ENCODE data around the gene IFI27L1.

The IFI27L1 gene

GRCh38 chr14:94093418-94093817 is 12.3 kb downstream of the IFI27L1 start:
- no peak for FAIRE-seq
- TF ChIP-seq POU2F2 (IDR thresholded peaks at IDR 0.05; ENCODE audit: low read depth, low read length) (no peak), PAX5 (IDR thresholded peaks at IDR 0.05; ENCODE audit: insufficient read depth, low read length, severe bottlenecking) (no peak), POLR2AphosphoS5 (IDR thresholded peaks at IDR 0.05; ENCODE audit: low read depth, low read length) (no peak), POLR2A (IDR thresholded peaks at IDR 0.05; ENCODE audit: low read depth, low read length) (no peak), TAF1 (IDR thresholded peaks at IDR 0.05; ENCODE audit: low read depth, low read length) (no peak), SPI1 (IDR thresholded peaks at IDR 0.05; ENCODE audit: low read depth, low read length) (no peak)

GRCh38 chr14:94097091-94097490 is 16.0 kb downstream of the IFI27L1 start:
- FAIRE-seq (no peak), DNase-seq (ENCODE audit: insufficient read length, low spot score) (no peak)

More at GRCh38 chr14:94093418-94093817, 12.3 kb downstream of the IFI27L1 start:
- DNase-seq (ENCODE audit: insufficient read length, low spot score), result no peak

GRCh38 chr14:94098326-94098992 is 17.3 kb downstream of the IFI27L1 start:
- DNase-seq (ENCODE audit: insufficient read length, low spot score) (no peak), FAIRE-seq (no peak)
- no peak for TF ChIP-seq POU2F2 (IDR thresholded peaks at IDR 0.05; ENCODE audit: low read depth, low read length)
- TF ChIP-seq POLR2A (IDR thresholded peaks at IDR 0.05; ENCODE audit: low read depth, low read length), result no peak
- TF ChIP-seq PAX5 (IDR thresholded peaks at IDR 0.05; ENCODE audit: insufficient read depth, low read length, severe bottlenecking), result no peak
- no peak for TF ChIP-seq SPI1 (IDR thresholded peaks at IDR 0.05; ENCODE audit: low read depth, low read length)
- TF ChIP-seq POLR2AphosphoS5 (IDR thresholded peaks at IDR 0.05; ENCODE audit: low read depth, low read length), result no peak
- no peak for TF ChIP-seq TAF1 (IDR thresholded peaks at IDR 0.05; ENCODE audit: low read depth, low read length)

More at GRCh38 chr14:94097091-94097490, 16.0 kb downstream of the IFI27L1 start:
- TF ChIP-seq POU2F2 (IDR thresholded peaks at IDR 0.05; ENCODE audit: low read depth, low read length) (no peak), POLR2A (IDR thresholded peaks at IDR 0.05; ENCODE audit: low read depth, low read length) (no peak), TAF1 (IDR thresholded peaks at IDR 0.05; ENCODE audit: low read depth, low read length) (no peak), POLR2AphosphoS5 (IDR thresholded peaks at IDR 0.05; ENCODE audit: low read depth, low read length) (no peak), PAX5 (IDR thresholded peaks at IDR 0.05; ENCODE audit: insufficient read depth, low read length, severe bottlenecking) (no peak), SPI1 (IDR thresholded peaks at IDR 0.05; ENCODE audit: low read depth, low read length) (no peak)

GRCh38 chr14:94099006-94099405 is 17.9 kb downstream of the IFI27L1 start:
- FAIRE-seq (no peak), DNase-seq (ENCODE audit: insufficient read length, low spot score) (no peak)
- TF ChIP-seq TAF1 (IDR thresholded peaks at IDR 0.05; ENCODE audit: low read depth, low read length), result no peak
- TF ChIP-seq POU2F2 (IDR thresholded peaks at IDR 0.05; ENCODE audit: low read depth, low read length), result no peak
- no peak for TF ChIP-seq POLR2A (IDR thresholded peaks at IDR 0.05; ENCODE audit: low read depth, low read length)
- no peak for TF ChIP-seq PAX5 (IDR thresholded peaks at IDR 0.05; ENCODE audit: insufficient read depth, low read length, severe bottlenecking)

GRCh38 chr14:94100847-94101246 is 19.7 kb downstream of the IFI27L1 start:
- TF ChIP-seq PAX5 (IDR thresholded peaks at IDR 0.05; ENCODE audit: insufficient read depth, low read length, severe bottlenecking) (no peak), TAF1 (IDR thresholded peaks at IDR 0.05; ENCODE audit: low read depth, low read length) (no peak), POLR2A (IDR thresholded peaks at IDR 0.05; ENCODE audit: low read depth, low read length) (no peak), POU2F2 (IDR thresholded peaks at IDR 0.05; ENCODE audit: low read depth, low read length) (no peak), POLR2AphosphoS5 (IDR thresholded peaks at IDR 0.05; ENCODE audit: low read depth, low read length) (no peak), SPI1 (IDR thresholded peaks at IDR 0.05; ENCODE audit: low read depth, low read length) (no peak)

GRCh38 chr14:94101748-94102147 is 20.6 kb downstream of the IFI27L1 start:
- FAIRE-seq (no peak), DNase-seq (ENCODE audit: insufficient read length, low spot score) (no peak)
- TF ChIP-seq POLR2A (IDR thresholded peaks at IDR 0.05; ENCODE audit: low read depth, low read length) (no peak), PAX5 (IDR thresholded peaks at IDR 0.05; ENCODE audit: insufficient read depth, low read length, severe bottlenecking) (no peak), POU2F2 (IDR thresholded peaks at IDR 0.05; ENCODE audit: low read depth, low read length) (no peak), POLR2AphosphoS5 (IDR thresholded peaks at IDR 0.05; ENCODE audit: low read depth, low read length) (no peak), SPI1 (IDR thresholded peaks at IDR 0.05; ENCODE audit: low read depth, low read length) (no peak), TAF1 (IDR thresholded peaks at IDR 0.05; ENCODE audit: low read depth, low read length) (no peak)

More at GRCh38 chr14:94100847-94101246, 19.7 kb downstream of the IFI27L1 start:
- DNase-seq (ENCODE audit: insufficient read length, low spot score), result no peak
- FAIRE-seq, result no peak

GRCh38 chr14:94102768-94103482 is 21.8 kb downstream of the IFI27L1 start:
- FAIRE-seq (no peak), DNase-seq (ENCODE audit: insufficient read length, low spot score) (no peak)
- TF ChIP-seq POLR2A (IDR thresholded peaks at IDR 0.05; ENCODE audit: low read depth, low read length), result no peak
- no peak for TF ChIP-seq POU2F2 (IDR thresholded peaks at IDR 0.05; ENCODE audit: low read depth, low read length)
- TF ChIP-seq SPI1 (IDR thresholded peaks at IDR 0.05; ENCODE audit: low read depth, low read length), result no peak
- TF ChIP-seq POLR2AphosphoS5 (IDR thresholded peaks at IDR 0.05; ENCODE audit: low read depth, low read length), result no peak
- no peak for TF ChIP-seq PAX5 (IDR thresholded peaks at IDR 0.05; ENCODE audit: insufficient read depth, low read length, severe bottlenecking)
- TF ChIP-seq TAF1 (IDR thresholded peaks at IDR 0.05; ENCODE audit: low read depth, low read length), result no peak

GRCh38 chr14:94103554-94104150 is 22.5 kb downstream of the IFI27L1 start:
- no peak for DNase-seq (ENCODE audit: insufficient read length, low spot score)
- FAIRE-seq, result no peak
- TF ChIP-seq POLR2AphosphoS5 (IDR thresholded peaks at IDR 0.05; ENCODE audit: low read depth, low read length), result no peak
- no peak for TF ChIP-seq PAX5 (IDR thresholded peaks at IDR 0.05; ENCODE audit: insufficient read depth, low read length, severe bottlenecking)
- TF ChIP-seq TAF1 (IDR thresholded peaks at IDR 0.05; ENCODE audit: low read depth, low read length), result no peak
- no peak for TF ChIP-seq POLR2A (IDR thresholded peaks at IDR 0.05; ENCODE audit: low read depth, low read length)
- no peak for TF ChIP-seq POU2F2 (IDR thresholded peaks at IDR 0.05; ENCODE audit: low read depth, low read length)
- TF ChIP-seq SPI1 (IDR thresholded peaks at IDR 0.05; ENCODE audit: low read depth, low read length), result no peak

- FAIRE-seq (no peak), DNase-seq (ENCODE audit: insufficient read length, low spot score) (no peak)
- TF ChIP-seq TAF1 (IDR thresholded peaks at IDR 0.05; ENCODE audit: low read depth, low read length) (no peak), SPI1 (IDR thresholded peaks at IDR 0.05; ENCODE audit: low read depth, low read length) (no peak), POLR2AphosphoS5 (IDR thresholded peaks at IDR 0.05; ENCODE audit: low read depth, low read length) (no peak), POU2F2 (IDR thresholded peaks at IDR 0.05; ENCODE audit: low read depth, low read length) (no peak), POLR2A (IDR thresholded peaks at IDR 0.05; ENCODE audit: low read depth, low read length) (no peak), PAX5 (IDR thresholded peaks at IDR 0.05; ENCODE audit: insufficient read depth, low read length, severe bottlenecking) (no peak)
Observed at GRCh38 chr14:94104731-94105130, 23.6 kb downstream of the IFI27L1 start.

Data from GM12891 (cell line).